ENCODE data around the gene UBN2. TPM values are rescaled to one million over a fixed set of nuclear protein-coding genes. Genes with fewer than 3 reads are reported as not detected.

The UBN2 gene
- total and polyA plus RNA-seq, 2 of the 13 experiments (the other 11 are each of a cell fraction or from before 2014, with no cell fraction given) = 5.6 to 5.7 TPM

- TF ChIP-seq, protein P1, sequence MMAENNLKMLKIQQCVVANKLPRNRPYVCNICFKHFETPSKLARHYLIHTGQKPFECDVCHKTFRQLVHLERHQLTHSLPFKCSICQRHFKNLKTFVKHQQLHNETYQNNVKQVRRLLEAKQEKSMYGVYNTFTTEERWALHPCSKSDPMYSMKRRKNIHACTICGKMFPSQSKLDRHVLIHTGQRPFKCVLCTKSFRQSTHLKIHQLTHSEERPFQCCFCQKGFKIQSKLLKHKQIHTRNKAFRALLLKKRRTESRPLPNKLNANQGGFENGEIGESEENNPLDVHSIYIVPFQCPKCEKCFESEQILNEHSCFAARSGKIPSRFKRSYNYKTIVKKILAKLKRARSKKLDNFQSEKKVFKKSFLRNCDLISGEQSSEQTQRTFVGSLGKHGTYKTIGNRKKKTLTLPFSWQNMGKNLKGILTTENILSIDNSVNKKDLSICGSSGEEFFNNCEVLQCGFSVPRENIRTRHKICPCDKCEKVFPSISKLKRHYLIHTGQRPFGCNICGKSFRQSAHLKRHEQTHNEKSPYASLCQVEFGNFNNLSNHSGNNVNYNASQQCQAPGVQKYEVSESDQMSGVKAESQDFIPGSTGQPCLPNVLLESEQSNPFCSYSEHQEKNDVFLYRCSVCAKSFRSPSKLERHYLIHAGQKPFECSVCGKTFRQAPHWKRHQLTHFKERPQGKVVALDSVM (CRISPR knock-in tag; IDR thresholded peaks at IDR 0.05) = peak; percentile 35; the same call in 1 of the 2 replicates
- TF ChIP-seq HOXD1 (CRISPR knock-in tag; IDR thresholded peaks at IDR 0.05) = 0 out of 2 replicates have a peak, but pooled peaks have one; percentile 79
- no peak for TF ChIP-seq ZNF530 (CRISPR knock-in tag; IDR thresholded peaks at IDR 0.05; ENCODE audit: low read depth)
- TF ChIP-seq KLF15 (CRISPR knock-in tag; IDR thresholded peaks at IDR 0.05; ENCODE audit: borderline replicate concordance) = 0 out of 2 replicates have a peak, but pooled peaks have one; percentile 56
- peak; percentile 54; the same call in 1 of the 2 replicates for TF ChIP-seq ZNF788 (CRISPR knock-in tag; IDR thresholded peaks at IDR 0.05; ENCODE audit: borderline replicate concordance)
- no peak for TF ChIP-seq ATRX (CRISPR knock-in tag; IDR thresholded peaks at IDR 0.05; ENCODE audit: borderline replicate concordance)
- no peak for TF ChIP-seq KLF13 (CRISPR knock-in tag; IDR thresholded peaks at IDR 0.05)
- peak; percentile 91 for TF ChIP-seq ZNF501 (CRISPR knock-in tag; IDR thresholded peaks at IDR 0.05)
- no peak for TF ChIP-seq RBAK (CRISPR knock-in tag; IDR thresholded peaks at IDR 0.05)
- TF ChIP-seq NR2F2 (IDR thresholded peaks at IDR 0.05; ENCODE audit: borderline replicate concordance, low read depth) = no peak
- TF ChIP-seq RERE (CRISPR knock-in tag; IDR thresholded peaks at IDR 0.05; ENCODE audit: low read depth) = 0 out of 2 replicates have a peak, but pooled peaks have one; percentile 9
- TF ChIP-seq HNF4A (CRISPR knock-in tag; IDR thresholded peaks at IDR 0.05) = peak; percentile 16; the same call in 1 of the 2 replicates
- TF ChIP-seq ZNF484 (CRISPR knock-in tag; IDR thresholded peaks at IDR 0.05; ENCODE audit: borderline replicate concordance, low read depth) = no peak
- no peak for TF ChIP-seq GTF3A (CRISPR knock-in tag; conservative IDR thresholded peaks at IDR 0.05)
- peak; percentile 89 for TF ChIP-seq SKI (IDR thresholded peaks at IDR 0.05; ENCODE audit: partially characterized antibody)
- TF ChIP-seq, protein P2, sequence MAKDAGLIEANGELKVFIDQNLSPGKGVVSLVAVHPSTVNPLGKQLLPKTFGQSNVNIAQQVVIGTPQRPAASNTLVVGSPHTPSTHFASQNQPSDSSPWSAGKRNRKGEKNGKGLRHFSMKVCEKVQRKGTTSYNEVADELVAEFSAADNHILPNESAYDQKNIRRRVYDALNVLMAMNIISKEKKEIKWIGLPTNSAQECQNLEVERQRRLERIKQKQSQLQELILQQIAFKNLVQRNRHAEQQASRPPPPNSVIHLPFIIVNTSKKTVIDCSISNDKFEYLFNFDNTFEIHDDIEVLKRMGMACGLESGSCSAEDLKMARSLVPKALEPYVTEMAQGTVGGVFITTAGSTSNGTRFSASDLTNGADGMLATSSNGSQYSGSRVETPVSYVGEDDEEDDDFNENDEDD (CRISPR knock-in tag; IDR thresholded peaks at IDR 0.05; ENCODE audit: borderline replicate concordance) = peak; percentile 18; the same call in 1 of the 2 replicates
- peak; percentile 83 to 84 for TF ChIP-seq HMGXB4 (CRISPR knock-in tag; IDR thresholded peaks at IDR 0.05; ENCODE audit: borderline replicate concordance in 1 of 2, low read depth in 1 of 2)
- TF ChIP-seq ZNF891 (CRISPR knock-in tag; IDR thresholded peaks at IDR 0.05) = peak; percentile 65; the same call in 1 of the 2 replicates
These were observed at the start of gene UBN2 (continued) for GRCh38 chr7:139230774-139231512.
